IMR-90 (cell line): Measurements from ENCODE around the gene GCM1. TPM values are rescaled to one million over a fixed set of nuclear protein-coding genes. Genes with fewer than 3 reads are reported as not detected.

ENCODE experiments used
- ATAC-seq: fragments of 200-7000 bp; cut with Tn5 transposase; 2 replicates; pipeline ENCODE4 v1.9.1; 2020; ENCODE audit warnings: low read depth, mild to moderate bottlenecking, moderate library complexity
- BruUV-seq: library from RNA; stranded (reverse); fragments of 400-500 nt; replicated peaks from 2 replicates; lab custom pipeline; 2021; lab: Mats Ljungman, UMichigan
- CTCF ChIA-PET: fragments of 300-600 bp; formaldehyde crosslinking; extraction: SDS; loops from one replicate; lab custom pipeline; 2021; ENCODE audit warnings: antibody characterized with exemption; lab: Yijun Ruan, JAX
- POLR2A ChIA-PET: fragments of 300-600 bp; sonication (Branson Sonifier 250); formaldehyde crosslinking; loops from one replicate; lab custom pipeline; 2022; ENCODE audit warnings: antibody characterized with exemption; ENCODE audit not compliant: unreplicated experiment; lab: Charles Lee
- DNase-seq: peaks from one replicate; pipeline ENCODE4 v3.0.0; 2013
- H2AFZ ChIP-seq: replicated peaks from 2 replicates; pipeline ENCODE3; 2013; ENCODE audit warnings: low read length, mild to moderate bottlenecking; ENCODE audit not compliant: poor library complexity
- H2AK5ac ChIP-seq: 2 replicates; pipeline ENCODE4 v1.6.1; 2013; ENCODE audit warnings: low read depth, low read length, inconsistent platforms
- H2AK9ac ChIP-seq: replicated peaks from 2 replicates; pipeline ENCODE3; 2013; ENCODE audit warnings: mild to moderate bottlenecking, low read depth, low read length, moderate library complexity; ENCODE audit not compliant: poor library complexity
- H2BK120ac ChIP-seq: 2 replicates; pipeline ENCODE4 v1.6.1; 2013; ENCODE audit warnings: low read depth, low read length, inconsistent platforms
- H2BK15ac ChIP-seq: 3 replicates; pipeline ENCODE4 v1.6.1; 2013; ENCODE audit warnings: low read depth, low read length, inconsistent platforms
- H2BK20ac ChIP-seq: 2 replicates; pipeline ENCODE4 v1.6.1; 2013; ENCODE audit warnings: low read depth, mild to moderate bottlenecking, inconsistent platforms, low read length, moderate library complexity
- H2BK5ac ChIP-seq: 2 replicates; pipeline ENCODE4 v1.6.1; 2013; ENCODE audit warnings: mild to moderate bottlenecking, low read depth, low read length, inconsistent platforms; ENCODE audit not compliant: poor library complexity, severe bottlenecking
- H3K14ac ChIP-seq: replicated peaks from 2 replicates; pipeline ENCODE4 v1.6.1; 2013; ENCODE audit warnings: low read depth, low read length, inconsistent platforms
- H3K18ac ChIP-seq: 2 replicates; pipeline ENCODE4 v1.6.1; 2013; ENCODE audit warnings: low read depth, low read length, control low read depth
- H3K23ac ChIP-seq: 2 replicates; pipeline ENCODE4 v1.6.1; 2013; ENCODE audit warnings: low read depth, low read length, inconsistent platforms
- H3K27ac ChIP-seq: 2 replicates; pipeline ENCODE4 v1.5.1; 2013; ENCODE audit warnings: mild to moderate bottlenecking, control low read depth, low read length; ENCODE audit not compliant: insufficient read depth
- H3K27me3 ChIP-seq: 2 replicates; pipeline ENCODE4 v1.6.1; 2013; ENCODE audit warnings: low read length; ENCODE audit not compliant: control insufficient read depth, insufficient read depth
- H3K36me3 ChIP-seq: 2 replicates; pipeline ENCODE4 v1.6.1; 2013; ENCODE audit warnings: low read length, mixed read lengths; ENCODE audit not compliant: control insufficient read depth, insufficient read depth
- H3K4ac ChIP-seq: 2 replicates; pipeline ENCODE4 v1.6.1; 2013; ENCODE audit warnings: low read depth, low read length, inconsistent platforms
- H3K4me1 ChIP-seq: 2 replicates; pipeline ENCODE4 v1.6.1; 2013; ENCODE audit warnings: low read length, mixed read lengths; ENCODE audit not compliant: control insufficient read depth, insufficient read depth
- H3K4me2 ChIP-seq: 2 replicates; pipeline ENCODE4 v1.6.1; 2013; ENCODE audit warnings: low read depth, mild to moderate bottlenecking, control low read depth, low read length, moderate library complexity
- H3K4me3 ChIP-seq: 2 replicates; pipeline ENCODE4 v1.5.1; 2013; ENCODE audit warnings: low read depth, mild to moderate bottlenecking, control low read depth, low read length, moderate library complexity; ENCODE audit not compliant: insufficient read depth
- H3K56ac ChIP-seq: 2 replicates; pipeline ENCODE4 v1.6.1; 2013; ENCODE audit warnings: low read length, inconsistent platforms; ENCODE audit not compliant: insufficient read depth; ENCODE audit errors: extremely low read depth
- H3K79me1 ChIP-seq, 2 experiments: 2 replicates each; pipeline ENCODE4 v1.6.1; 2013; ENCODE audit warnings: low read length in 2 of 2, inconsistent platforms in 1 of 2, low read depth in 1 of 2
- H3K9ac ChIP-seq: 2 replicates; pipeline ENCODE4 v1.6.1; 2013; ENCODE audit warnings: low read depth, low read length, control low read depth
- H3K9me1 ChIP-seq: 2 replicates; pipeline ENCODE4 v1.6.1; 2013; ENCODE audit warnings: low read length, inconsistent platforms; ENCODE audit not compliant: insufficient read depth
- H3K9me3 ChIP-seq: 2 replicates; pipeline ENCODE4 v1.6.1; 2013; ENCODE audit warnings: low read length; ENCODE audit not compliant: control insufficient read depth, insufficient read depth
- H4K20me1 ChIP-seq: 2 replicates; pipeline ENCODE4 v1.6.1; 2013; ENCODE audit warnings: low read length, inconsistent platforms; ENCODE audit not compliant: insufficient read depth
- H4K5ac ChIP-seq: 2 replicates; pipeline ENCODE4 v1.6.1; 2013; ENCODE audit warnings: mild to moderate bottlenecking, low read depth, low read length, control low read depth
- H4K8ac ChIP-seq, 2 experiments: 2 replicates each; pipeline ENCODE4 v1.6.1; 2013; ENCODE audit warnings: low read depth in 2 of 2, low read length in 2 of 2, control low read depth in 1 of 2, inconsistent platforms in 1 of 2
- H4K91ac ChIP-seq: 2 replicates; pipeline ENCODE4 v1.6.1; 2013; ENCODE audit warnings: low read depth, low read length, inconsistent platforms; ENCODE audit not compliant: insufficient read depth
- FOS ChIP-seq: fragments of 150-350 bp; IDR thresholded peaks from 2 replicates; pipeline ENCODE4 v1.6.1; 2016; ENCODE audit warnings: low read depth, low read length
- dilution Hi-C: fragments of 300-500 bp; cut with HindIII; formaldehyde crosslinking; loops from one replicate; pipeline ENCODE4 v1.14.3; 2018; ENCODE audit warnings: low sequenced_read_pairs; ENCODE audit not compliant: unreplicated experiment
- in situ Hi-C: fragments of 300-500 bp; cut with MboI; formaldehyde crosslinking; loops from 3 replicates; pipeline ENCODE4 v1.14.3; 2019; ENCODE audit warnings: low sequenced_read_pairs, inconsistent platforms, mixed read lengths
- intact Hi-C: fragments of 100-400 bp; cut with micrococcal nuclease; formaldehyde crosslinking; loops from 2 replicates; pipeline ENCODE4 v1.10.0; 2022
- polyA plus RNA-seq, 3 experiments: library from polyadenylated mRNA; depleted of rRNA; stranded (reverse); fragments of >200 nt; gene quantifications; 2 replicates each; pipeline ENCODE4 v1.2.3, GENCODE V29; 2012; ENCODE audit warnings: low replicate concordance in 1 of 3
- total RNA-seq: library from RNA; depleted of rRNA; stranded (reverse); fragments of >200 nt; gene quantifications from 2 replicates; pipeline ENCODE4 v1.2.3, GENCODE V29; 2012

The GCM1 gene
- total and polyA plus RNA-seq, 2 of the 4 experiments (the other 2 are of a cell fraction), result not detected

GRCh38 chr6:53189554-53189953 lies 40.9 kb upstream of the GCM1 start:
- no TSS peak for BruUV-seq
- Histone ChIP-seq H3K56ac (no peak overlapping the region), H3K36me3 (no peaks in the 10 kb centered on the region), H3K9me1 (no peaks in the 10 kb centered on the region), H3K27me3 (peaks cover 2% of the 10 kb centered on the region; the same call in 1 of the 2 replicates), H2AK5ac (no peak overlapping the region), H3K4me1 (no peaks in the 10 kb centered on the region), H3K4me2 (no peak overlapping the region), H2BK20ac (no peak overlapping the region), H4K5ac (no peak overlapping the region), H3K18ac (no peak overlapping the region), H4K8ac (no peak overlapping the region), H4K91ac (no peak overlapping the region), H2BK5ac (no peak overlapping the region), H3K79me1 (no peaks in the 10 kb centered on the region), H2BK15ac (no peak overlapping the region), H3K9me3 (no peaks in the 10 kb centered on the region), H2AK9ac (no peak overlapping the region), H4K20me1 (no peaks in the 10 kb centered on the region), H3K27ac (no peak overlapping the region), H2AFZ (no peak overlapping the region), H3K9ac (no peak overlapping the region), H2BK120ac (no peak overlapping the region), H3K4ac (no peak overlapping the region), H3K14ac (no peak overlapping the region), H3K4me3 (no peak overlapping the region), H3K23ac (no peak overlapping the region)
- DNase-seq (peak; percentile 71), ATAC-seq (peak; percentile 46; the same call in 1 of the 2 replicates)
- dilution Hi-C loops, result no loop called here
- POLR2A ChIA-PET, result interaction anchor here (0.6 kb wide), 1 partner anchor 40 kb away, joined by 4 read pairs; no protein-coding TSS in a partner anchor
- no peak for TF ChIP-seq FOS
- intact Hi-C loops, result no loop called here
- in situ Hi-C loops, result loop anchor here (25.0 kb wide), 1 partner anchor 748 kb away; no protein-coding TSS in a partner anchor
- CTCF ChIA-PET, result interaction anchor here (0.6 kb wide), 1 partner anchor 594 kb away, joined by 3 read pairs; no protein-coding TSS in a partner anchor
